Activated CD4-positive, CD25-positive, alpha-beta regulatory T cell treated with anti-CD3 and anti-CD28 coated beads, Interleukin-2, amount 50 U/mL, for 72 hours (primary cell): Measurements from ENCODE around the gene CD82.
"Not testable (repeated sequence)": the region's sequence is repeated elsewhere in the genome, so short reads cannot be mapped to it uniquely, and the experiment has no call there.

ENCODE experiments used
- DNase-seq: peaks from one replicate; pipeline ENCODE4 v3.0.0; 2021

Gene CD82

GRCh38 chr11:44535191-44535980 lies 30.1 kb upstream of the CD82 start:
- DNase-seq, result no peak

- no peak for DNase-seq
Observed at GRCh38 chr11:44536788-44537516, 28.5 kb upstream of the CD82 start.

GRCh38 chr11:44537679-44538078 lies 27.8 kb upstream of the CD82 start:
- no peak for DNase-seq

GRCh38 chr11:44538375-44539054 lies 26.9 kb upstream of the CD82 start:
- peak; percentile 84 for DNase-seq

- no peak for DNase-seq
Observed at GRCh38 chr11:44539971-44540370, 25.5 kb upstream of the CD82 start.

- DNase-seq, result no peak
Observed at GRCh38 chr11:44540667-44541066, 24.8 kb upstream of the CD82 start.

GRCh38 chr11:44542372-44542771 lies 23.1 kb upstream of the CD82 start:
- no peak for DNase-seq

GRCh38 chr11:44546984-44547383 lies 18.5 kb upstream of the CD82 start:
- not testable (repeated sequence) for DNase-seq

- not testable (repeated sequence) for DNase-seq
Observed at GRCh38 chr11:44547534-44547933, 17.9 kb upstream of the CD82 start.

- no peak for DNase-seq
Observed at GRCh38 chr11:44548032-44548695, 17.3 kb upstream of the CD82 start.

- DNase-seq, result not testable (repeated sequence)
Observed at GRCh38 chr11:44548961-44549749, 16.3 kb upstream of the CD82 start.

GRCh38 chr11:44550123-44550522 lies 15.3 kb upstream of the CD82 start:
- DNase-seq, result no peak

GRCh38 chr11:44551456-44552139 lies 13.9 kb upstream of the CD82 start:
- DNase-seq, result no peak

- no peak for DNase-seq
Observed at GRCh38 chr11:44555031-44555800, 10.2 kb upstream of the CD82 start.

- DNase-seq, result peak; percentile 64
Observed at GRCh38 chr11:44556735-44557409, 8.6 kb upstream of the CD82 start.

- DNase-seq, result no peak
Observed at GRCh38 chr11:44557464-44557863, 8.0 kb upstream of the CD82 start.

- no peak for DNase-seq
Observed at GRCh38 chr11:44559207-44559939, 6.1 kb upstream of the CD82 start.

GRCh38 chr11:44559940-44560300 lies 5.5 kb upstream of the CD82 start:
- not testable (repeated sequence) for DNase-seq

GRCh38 chr11:44561275-44561805 lies 4.1 kb upstream of the CD82 start:
- no peak for DNase-seq
